K562 (cell line): ENCODE measurements around the gene CKM. TPM values are rescaled to one million over a fixed set of nuclear protein-coding genes. Genes with fewer than 3 reads are reported as not detected.

ENCODE experiments used
- ATAC-seq: fragments of 200-7000 bp; cut with Tn5 transposase; 3 replicates; pipeline ENCODE4 v1.9.1; 2020; ENCODE audit warnings: moderate library complexity
- BruUV-seq: library from RNA; stranded (reverse); fragments of 400-500 nt; replicated peaks from 2 replicates; lab custom pipeline; 2021; lab: Mats Ljungman, UMichigan
- CTCF ChIA-PET: fragments of 300-600 bp; formaldehyde crosslinking; extraction: SDS; loops from one replicate; lab custom pipeline; 2021; ENCODE audit warnings: low intra/inter-chr PET ratio; lab: Yijun Ruan, JAX
- POLR2A ChIA-PET: fragments of 300-600, 350-650 bp; sonication (Branson Sonifier 250); formaldehyde crosslinking; extraction: SDS; loops from one replicate; lab custom pipeline; 2021; ENCODE audit warnings: antibody characterized with exemption, inconsistent platforms; lab: Yijun Ruan, JAX
- DNase-seq, 4 experiments: peaks; one replicate each; pipeline versions ENCODE4 v3.0.0 to v3.0.0-alpha.2; 2011 to 2018; ENCODE audit warnings: low spot score in 3 of 4, mixed read lengths in 3 of 4; ENCODE audit errors: extremely low read depth in 1 of 4
- FAIRE-seq: peaks from 2 replicates; lab custom pipeline; 2011; peaks lifted over from hg19 to GRCh38; lab: Jason Lieb, UNC
- H2AFZ ChIP-seq: 2 replicates; pipeline ENCODE4 v1.6.0; 2011; ENCODE audit warnings: low read depth, low read length, control low read depth, inconsistent platforms
- H3K27ac ChIP-seq: fragments of 200-600 bp; 3 replicates; pipeline ENCODE4 v1.8.0; 2011; ENCODE audit warnings: low read depth, mild to moderate bottlenecking, control low read depth, inconsistent platforms, low read length, moderate library complexity, mixed read lengths; ENCODE audit errors: extremely low read depth
- H3K27me3 ChIP-seq, 2 experiments: fragments of 300-600 bp in 1 of 2; 2 replicates in 1 of 2; 3 replicates in 1 of 2; pipeline versions ENCODE4 v1.6.0 to v1.8.0; 2011; ENCODE audit warnings: inconsistent platforms in 2 of 2, low read length in 2 of 2, mild to moderate bottlenecking in 1 of 2, mixed read lengths in 1 of 2, moderate library complexity in 1 of 2; ENCODE audit not compliant: control insufficient read depth in 2 of 2, insufficient read depth in 2 of 2
- H3K36me3 ChIP-seq: fragments of 300-600 bp; 3 replicates; pipeline ENCODE4 v1.8.0; 2011; ENCODE audit warnings: mild to moderate bottlenecking, low read length, inconsistent platforms; ENCODE audit not compliant: control insufficient read depth, insufficient read depth
- H3K4me1 ChIP-seq, 2 experiments: fragments of 200-600 bp in 1 of 2; replicated peaks in 1 of 2; 2 replicates in 1 of 2; 3 replicates in 1 of 2; pipeline versions ENCODE4 v1.5.1 to v1.8.0; 2011; ENCODE audit warnings: inconsistent platforms in 2 of 2, low read length in 2 of 2, mild to moderate bottlenecking in 1 of 2, mixed read lengths in 1 of 2, moderate library complexity in 1 of 2; ENCODE audit not compliant: control insufficient read depth in 2 of 2, insufficient read depth in 2 of 2
- H3K4me2 ChIP-seq: 2 replicates; pipeline ENCODE4 v1.6.1; 2011; ENCODE audit warnings: low read length, control low read depth, inconsistent platforms, mixed read lengths; ENCODE audit not compliant: insufficient read depth
- H3K4me3 ChIP-seq: fragments of 200-600 bp; sonication (generic), shearing (Covaris generic); 2 replicates; pipeline ENCODE4 v1.5.1; 2016; ENCODE audit warnings: control low read depth, inconsistent platforms
- H3K79me2 ChIP-seq: fragments of 200-600 bp; 3 replicates; pipeline ENCODE4 v1.8.0; 2011; ENCODE audit warnings: low read length, inconsistent platforms; ENCODE audit not compliant: control insufficient read depth, insufficient read depth
- H3K9ac ChIP-seq, 2 experiments: 2 replicates each; pipeline versions ENCODE4 v1.6.0 to v1.6.1; 2011; ENCODE audit warnings: low read depth in 2 of 2, low read length in 2 of 2, control low read depth in 1 of 2, inconsistent platforms in 1 of 2, mild to moderate bottlenecking in 1 of 2, mixed read lengths in 1 of 2; ENCODE audit not compliant: insufficient read depth in 1 of 2
- H3K9me1 ChIP-seq: one replicate; pipeline ENCODE4 v1.6.0; 2011; ENCODE audit warnings: inconsistent platforms, mild to moderate bottlenecking, low read length, moderate library complexity; ENCODE audit not compliant: control insufficient read depth, insufficient read depth
- H3K9me3 ChIP-seq: replicated peaks from 2 replicates; pipeline ENCODE4 v1.5.1; 2011; ENCODE audit warnings: low read depth, low read length, inconsistent platforms; ENCODE audit not compliant: control insufficient read depth, insufficient read depth
- H4K20me1 ChIP-seq: replicated peaks from 2 replicates; pipeline ENCODE4 v1.6.1; 2011; ENCODE audit warnings: low read length, inconsistent platforms, mixed read lengths; ENCODE audit not compliant: control insufficient read depth, insufficient read depth
- CBX8 ChIP-seq: fragments of 200-600 bp; sonication (generic); IDR thresholded peaks from 2 replicates; pipeline ENCODE4 v1.6.1; 2012; ENCODE audit warnings: borderline replicate concordance, mixed run types, low read depth, mild to moderate bottlenecking, moderate library complexity, mixed read lengths, low read length, control low read depth, inconsistent platforms; ENCODE audit not compliant: poor library complexity, severe bottlenecking; ENCODE audit errors: extremely low read depth
- DDX20 ChIP-seq: fragments of 450-650 bp; IDR thresholded peaks from 2 replicates; pipeline ENCODE4 v1.6.1; 2016; ENCODE audit warnings: missing genetic modification characterization, low read depth, mild to moderate bottlenecking, missing compliant biosample characterization, moderate library complexity
- HDAC8 ChIP-seq: fragments of 450-650 bp; IDR thresholded peaks from 2 replicates; pipeline ENCODE4 v1.6.1; 2016; ENCODE audit warnings: mild to moderate bottlenecking, missing genetic modification characterization, moderate library complexity, missing compliant biosample characterization
- L3MBTL2 ChIP-seq: fragments of 450-650 bp; IDR thresholded peaks from 2 replicates; pipeline ENCODE4 v1.6.1; 2016; ENCODE audit warnings: mild to moderate bottlenecking, moderate library complexity
- MTA1 ChIP-seq: fragments of 450-650 bp; IDR thresholded peaks from 2 replicates; pipeline ENCODE4 v1.6.1; 2017; ENCODE audit warnings: borderline replicate concordance
- MYNN ChIP-seq, 2 experiments: sonication (generic); formaldehyde crosslinking in 1 of 2; IDR thresholded peaks; 2 replicates each; pipeline versions ENCODE4 v1.5.0 to v1.6.1; 2016 to 2020; ENCODE audit warnings: antibody characterized with exemption in 1 of 2, missing genetic modification reagents in 1 of 2
- NCOA2 ChIP-seq, 2 experiments: fragments of 450-650 bp; IDR thresholded peaks; 2 replicates each; pipeline ENCODE4 v1.6.1; 2018; ENCODE audit warnings: mild to moderate bottlenecking in 2 of 2, moderate library complexity in 1 of 2; ENCODE audit not compliant: partially characterized antibody in 2 of 2
- PBX2 ChIP-seq, 2 experiments: IDR thresholded peaks in 1 of 2; conservative IDR thresholded peaks in 1 of 2; 2 replicates each; pipeline ENCODE4 v1.6.1; 2016; ENCODE audit warnings: low read depth in 2 of 2, mild to moderate bottlenecking in 1 of 2, missing compliant biosample characterization in 1 of 2, missing genetic modification characterization in 1 of 2, moderate library complexity in 1 of 2
- PKNOX1 ChIP-seq: fragments of 450-650 bp; IDR thresholded peaks from 2 replicates; pipeline ENCODE4 v1.6.1; 2016
- RBM22 ChIP-seq: fragments of 200-400 bp; formaldehyde crosslinking; IDR thresholded peaks from 2 replicates; pipeline ENCODE4 v1.6.1; 2018; ENCODE audit warnings: low read length, low read depth; ENCODE audit not compliant: poor library complexity, severe bottlenecking
- SOX6 ChIP-seq: fragments of 450-650 bp; IDR thresholded peaks from 2 replicates; pipeline ENCODE4 v1.6.1; 2014; ENCODE audit warnings: mild to moderate bottlenecking
- SP1 ChIP-seq: sonication (generic); formaldehyde crosslinking; IDR thresholded peaks from 2 replicates; pipeline ENCODE4 v1.8.1; 2022; ENCODE audit warnings: mild to moderate bottlenecking, missing genetic modification reagents
- ZNF23 ChIP-seq: fragments of 250-450 bp; sonication (Bioruptor Pico); IDR thresholded peaks from 2 replicates; pipeline ENCODE4 v1.4.0; 2020; ENCODE audit warnings: mild to moderate bottlenecking
- ZNF3 ChIP-seq: fragments of 250-450 bp; sonication (Bioruptor Pico); IDR thresholded peaks from 2 replicates; pipeline ENCODE4 v1.5.0; 2021; ENCODE audit warnings: mild to moderate bottlenecking, moderate library complexity
- ZNF354B ChIP-seq: fragments of 250-450 bp; sonication (Bioruptor Pico); IDR thresholded peaks from 2 replicates; pipeline ENCODE4 v1.4.0; 2020
- ZNF57 ChIP-seq: fragments of 450-650 bp; formaldehyde crosslinking; IDR thresholded peaks from 2 replicates; pipeline ENCODE4 v1.4.0; 2020; ENCODE audit warnings: mild to moderate bottlenecking, moderate library complexity
- ZNF583 ChIP-seq: fragments of 250-450 bp; sonication (Bioruptor Pico); IDR thresholded peaks from 2 replicates; pipeline ENCODE4 v1.4.0; 2020
- ZNF696 ChIP-seq: fragments of 250-450 bp; sonication (Bioruptor Pico); conservative IDR thresholded peaks from 2 replicates; pipeline ENCODE4 v1.4.0; 2020; ENCODE audit warnings: mild to moderate bottlenecking, moderate library complexity
- WGBS: fragments of 100-300 bp; shearing (Covaris generic); methylation state at CpG from one replicate; pipeline ENCODE4 v1.1.6; 2016; ENCODE audit warnings: low coverage, mixed read lengths; ENCODE audit not compliant: insufficient coverage; ENCODE audit errors: missing lambda C conversion rate; 5-methylcytosine and 5-hydroxymethylcytosine counted together
- in situ Hi-C: fragments of 300-500 bp; cut with MboI; formaldehyde crosslinking; loops from 4 replicates; pipeline ENCODE4 v1.15.0; 2018; ENCODE audit warnings: inconsistent platforms, mixed read lengths
- intact Hi-C: fragments of 100-400 bp; cut with micrococcal nuclease; formaldehyde crosslinking; loops from 2 replicates; pipeline ENCODE4 v1.14.2; 2022
- polyA plus RNA-seq, 8 experiments: library from polyadenylated mRNA; depleted of rRNA in 4 of 8; stranded (reverse) in 5 of 8; unstranded in 3 of 8; fragments of >200 nt; fragmentation: Nextera tagmentation in 2 of 8; fragmentation: Illumina TruSeq in 1 of 8; extraction: Ambion mirVana in 2 of 8; extraction: Trizol in 1 of 8; gene quantifications; 2 replicates each; pipeline versions ENCODE4 v1.2.1 to v1.2.3, GENCODE V29; 2011 to 2014; ENCODE audit warnings: inconsistent platforms in 1 of 8, missing spikeins in 1 of 8
- total RNA-seq, 7 experiments: library from RNA; depleted of rRNA in 6 of 7; stranded (reverse); fragments of >200 nt in 6 of 7; fragmentation: Illumina TruSeq in 2 of 7; extraction: Trizol in 2 of 7; gene quantifications; 2 replicates each; pipeline versions ENCODE4 v1.2.1 to v1.2.3, GENCODE V29; 2011 to 2021; ENCODE audit warnings: low replicate concordance in 1 of 7

CKM gene
- total and polyA plus RNA-seq, 9 of the 15 experiments (the other 6 are each of a cell fraction or from before 2014, with no cell fraction given): 0.06 to 0.17 (median 0.09) TPM; not detected in 4

GRCh38 chr19:45305421-45305820, 17.3 kb downstream of the CKM start:
- TF ChIP-seq ZNF23 (CRISPR knock-in tag) (no peak), NCOA2 (IDR thresholded peaks at IDR 0.05; ENCODE audit: partially characterized antibody in 2 of 2) (no peak), ZNF583 (CRISPR knock-in tag) (no peak), ZNF3 (CRISPR knock-in tag) (no peak), RBM22 (no peak), MTA1 (no peak), SP1 (CRISPR knock-in tag) (no peak), L3MBTL2 (no peak), DDX20 (no peak), CBX8 (no peak), PBX2 (CRISPR knock-in tag; IDR thresholded peaks at IDR 0.05; ENCODE audit: low read depth) (no peak), PBX2 (tag; conservative IDR thresholded peaks at IDR 0.05; ENCODE audit: low read depth) (peak; percentile 52), ZNF354B (CRISPR knock-in tag) (no peak), PKNOX1 (peak; percentile 95), HDAC8 (no peak), ZNF696 (CRISPR knock-in tag) (no peak), MYNN (IDR thresholded peaks at IDR 0.05) (no peak), MYNN (CRISPR knock-in tag; IDR thresholded peaks at IDR 0.05) (no peak), ZNF57 (no peak), SOX6 (no peak)
- Histone ChIP-seq H3K36me3 (no peaks in the 10 kb centered on the region), H3K4me1 (peaks cover 8 to 22% of the 10 kb centered on the region in 2 experiments; a peak in 4 of 5 replicates), H2AFZ (no peak overlapping the region), H3K9ac (no peak overlapping the region), H3K4me3 (no peak overlapping the region), H3K27me3 (no peaks in the 10 kb centered on the region), H3K27ac (no peak overlapping the region), H3K79me2 (no peaks in the 10 kb centered on the region), H3K4me2 (no peak overlapping the region), H3K9me1 (no peaks in the 10 kb centered on the region), H4K20me1 (no peaks in the 10 kb centered on the region), H3K9me3 (0 out of 2 replicates have a peak, but pooled peaks cover 2% of the 10 kb centered on the region)
- 35% methylated on average over 5 of the region's 5 CpGs for WGBS
- no peak for ATAC-seq
- BruUV-seq: no TSS peak
- in situ Hi-C loops (no loop called here), intact Hi-C loops (no loop called here)
- no peak for FAIRE-seq
- POLR2A ChIA-PET: interaction anchor here (1.1 to 1.5 kb wide), 2 partner anchors 13 to 36 kb away, joined by 5 to 6 read pairs; no protein-coding TSS in a partner anchor
- CTCF ChIA-PET: no interaction called here
- DNase-seq: peak in 2 of 4 experiments; percentile 30 to 51
